Effector CD8-positive, alpha-beta T cell (primary cell): Measurements from ENCODE around the gene POLR3B.
"Not testable (repeated sequence)": the region's sequence is repeated elsewhere in the genome, so short reads cannot be mapped to it uniquely, and the experiment has no call there.

Source experiments
- DNase-seq: peaks from one replicate; lab custom pipeline; 2025; lab: John Stamatoyannopoulos, UW

The POLR3B gene

GRCh38 chr12:106342397-106343213, 14.9 kb upstream of the POLR3B start:
- no peak for DNase-seq

- DNase-seq = no peak
Measured at GRCh38 chr12:106343214-106343528, 14.4 kb upstream of the POLR3B start.

GRCh38 chr12:106344131-106344530, 13.4 kb upstream of the POLR3B start:
- DNase-seq = no peak

- no peak for DNase-seq
Measured at GRCh38 chr12:106345746-106346145, 11.8 kb upstream of the POLR3B start.

GRCh38 chr12:106348411-106348810, 9.1 kb upstream of the POLR3B start:
- DNase-seq = no peak

- DNase-seq = no peak
Measured at GRCh38 chr12:106353175-106353574, 4.4 kb upstream of the POLR3B start.

- DNase-seq = no peak
Measured at GRCh38 chr12:106358396-106359241, 1.1 kb downstream of the POLR3B start.

- DNase-seq = no peak
Measured at GRCh38 chr12:106359646-106360399, 2.3 kb downstream of the POLR3B start.

- DNase-seq = no peak
Measured at GRCh38 chr12:106360400-106360994, 2.9 kb downstream of the POLR3B start.

- DNase-seq = no peak
Measured at GRCh38 chr12:106362971-106363370, 5.4 kb downstream of the POLR3B start.

GRCh38 chr12:106364261-106364660, 6.7 kb downstream of the POLR3B start:
- DNase-seq = no peak

GRCh38 chr12:106369624-106370346, 12.2 kb downstream of the POLR3B start:
- no peak for DNase-seq

- DNase-seq = no peak
Measured at GRCh38 chr12:106378788-106379187, 21.2 kb downstream of the POLR3B start.

- DNase-seq = no peak
Measured at GRCh38 chr12:106380954-106381353, 23.4 kb downstream of the POLR3B start.

GRCh38 chr12:106381866-106382265, 24.3 kb downstream of the POLR3B start:
- not testable (repeated sequence) for DNase-seq

- no peak for DNase-seq
Measured at GRCh38 chr12:106386813-106387535, 29.4 kb downstream of the POLR3B start.

GRCh38 chr12:106387848-106388377, 30.4 kb downstream of the POLR3B start:
- DNase-seq = no peak

GRCh38 chr12:106389151-106389550, 31.6 kb downstream of the POLR3B start:
- DNase-seq = no peak

GRCh38 chr12:106392759-106393158, 35.2 kb downstream of the POLR3B start:
- no peak for DNase-seq

- DNase-seq = no peak
Measured at GRCh38 chr12:106409878-106410277, 52.3 kb downstream of the POLR3B start.
